GM23338 (cell line): ENCODE measurements around the gene TMEM163. TPM values are rescaled to one million over a fixed set of nuclear protein-coding genes. Genes with fewer than 3 reads are reported as not detected.
"Not testable (repeated sequence)": the region's sequence is repeated elsewhere in the genome, so short reads cannot be mapped to it uniquely, and the experiment has no call there.

Experiments used
- ATAC-seq: fragments of 200-7000 bp; cut with Tn5 transposase; 3 replicates; pipeline ENCODE4 v1.9.1; 2020
- DNase-seq: peaks from one replicate; pipeline ENCODE4 v3.0.0-alpha.2; 2015; ENCODE audit warnings: low spot score
- H2AFZ ChIP-seq: fragments of 200-600 bp; sonication (generic); 2 replicates; pipeline ENCODE4 v1.8.0; 2016; ENCODE audit warnings: antibody characterized with exemption, mild to moderate bottlenecking, moderate library complexity
- H3F3A ChIP-seq: fragments of 200-600 bp; sonication (generic); replicated peaks from 2 replicates; pipeline ENCODE4 v1.8.0; 2017; ENCODE audit warnings: antibody characterized with exemption, mixed run types, low read depth
- H3K27ac ChIP-seq: fragments of 200-600 bp; sonication (generic); 2 replicates; pipeline ENCODE4 v1.6.1; 2016; ENCODE audit warnings: low read depth
- H3K27me3 ChIP-seq: fragments of 200-600 bp; sonication (generic); 2 replicates; pipeline ENCODE4 v1.8.0; 2016; ENCODE audit warnings: mild to moderate bottlenecking, mixed run types, moderate library complexity; ENCODE audit not compliant: insufficient read depth
- H3K36me3 ChIP-seq: fragments of 200-600 bp; sonication (generic); 2 replicates; pipeline ENCODE4 v1.8.0; 2016; ENCODE audit warnings: mild to moderate bottlenecking; ENCODE audit not compliant: insufficient read depth
- H3K4me1 ChIP-seq: fragments of 200-600 bp; sonication (generic); 2 replicates; pipeline ENCODE4 v1.8.0; 2016; ENCODE audit warnings: mild to moderate bottlenecking, moderate library complexity; ENCODE audit not compliant: insufficient read depth
- H3K4me2 ChIP-seq: fragments of 200-600 bp; sonication (generic); 2 replicates; pipeline ENCODE4 v1.7.1; 2017; ENCODE audit warnings: mixed run types
- H3K4me3 ChIP-seq: fragments of 200-600 bp; sonication (generic); 2 replicates; pipeline ENCODE4 v1.6.1; 2016; ENCODE audit warnings: mixed run types
- H3K79me2 ChIP-seq: fragments of 200-600 bp; sonication (generic); replicated peaks from 2 replicates; pipeline ENCODE4 v1.8.0; 2017; ENCODE audit warnings: mild to moderate bottlenecking; ENCODE audit not compliant: insufficient read depth
- H3K9me2 ChIP-seq: fragments of 200-600 bp; sonication (generic); 2 replicates; pipeline ENCODE4 v1.8.0; 2017; ENCODE audit not compliant: insufficient read depth
- H4K20me1 ChIP-seq: fragments of 200-600 bp; sonication (generic); replicated peaks from 2 replicates; pipeline ENCODE4 v1.8.0; 2017; ENCODE audit warnings: mild to moderate bottlenecking; ENCODE audit not compliant: insufficient read depth
- H3K27ac Mint-ChIP-seq: 2 replicates; pipeline ENCODE4 v1.8.0; 2020; ENCODE audit warnings: inconsistent platforms, mild to moderate bottlenecking, moderate library complexity, mixed read lengths
- H3K27me3 Mint-ChIP-seq: 3 replicates; pipeline ENCODE4 v1.8.0; 2022; ENCODE audit warnings: low read depth, mild to moderate bottlenecking, moderate library complexity, mixed read lengths, inconsistent platforms; ENCODE audit not compliant: insufficient read depth, poor library complexity
- H3K36me3 Mint-ChIP-seq: 3 replicates; pipeline ENCODE4 v1.8.0; 2021; ENCODE audit warnings: low read depth, mild to moderate bottlenecking, inconsistent platforms, moderate library complexity, mixed read lengths
- H3K4me1 Mint-ChIP-seq: 3 replicates; pipeline ENCODE4 v1.8.0; 2020; ENCODE audit warnings: mild to moderate bottlenecking, inconsistent platforms, mixed read lengths
- H3K4me3 Mint-ChIP-seq: 3 replicates; pipeline ENCODE4 v1.8.0; 2021; ENCODE audit warnings: moderate library complexity, mild to moderate bottlenecking, inconsistent platforms, mixed read lengths
- H3K9me3 Mint-ChIP-seq: 3 replicates; pipeline ENCODE4 v1.8.0; 2020; ENCODE audit warnings: moderate library complexity, mild to moderate bottlenecking, inconsistent platforms, mixed read lengths
- CREB1 ChIP-seq: fragments of 250-450 bp; sonication (Bioruptor Pico); IDR thresholded peaks from 2 replicates; pipeline ENCODE4 v1.5.0; 2020; ENCODE audit warnings: low read depth, mild to moderate bottlenecking, moderate library complexity
- ETS1 ChIP-seq: IDR thresholded peaks from 2 replicates; pipeline ENCODE4 v1.6.1; 2016; ENCODE audit warnings: antibody characterized with exemption
- EZH2 ChIP-seq: fragments of 200-600 bp; sonication (generic); IDR thresholded peaks from one replicate; pipeline ENCODE4 v1.8.0; 2017; ENCODE audit warnings: antibody characterized with exemption, mild to moderate bottlenecking, low read depth; ENCODE audit not compliant: unreplicated experiment
- JUNB ChIP-seq: IDR thresholded peaks from one replicate; pipeline ENCODE4 v1.6.1; 2016; ENCODE audit warnings: antibody characterized with exemption; ENCODE audit not compliant: unreplicated experiment
- POLR2AphosphoS5 ChIP-seq: IDR thresholded peaks from 2 replicates; pipeline ENCODE4 v1.6.1; 2016; ENCODE audit warnings: antibody characterized with exemption, low read depth
- STAT1 ChIP-seq: IDR thresholded peaks from one replicate; pipeline ENCODE4 v1.6.1; 2016; ENCODE audit warnings: antibody characterized with exemption; ENCODE audit not compliant: unreplicated experiment
- ZNF331 ChIP-seq: fragments of 250-450 bp; sonication (Bioruptor Pico); IDR thresholded peaks from 2 replicates; pipeline ENCODE4 v1.5.0; 2020; ENCODE audit warnings: low read depth, mild to moderate bottlenecking, moderate library complexity
- ZNF462 ChIP-seq: fragments of 250-450 bp; sonication (Bioruptor Pico); IDR thresholded peaks from 2 replicates; pipeline ENCODE4 v1.5.0; 2020; ENCODE audit warnings: mild to moderate bottlenecking, moderate library complexity
- polyA plus RNA-seq: library from polyadenylated mRNA; unstranded; fragments of >200 nt; fragmentation: Nextera tagmentation; extraction: Ambion mirVana; gene quantifications from 2 replicates; pipeline ENCODE4 v1.2.1, GENCODE V29; 2016
- total RNA-seq: library from RNA; depleted of rRNA; stranded (reverse); fragments of >200 nt; shearing (Covaris generic); gene quantifications from 2 replicates; pipeline ENCODE4 v1.2.3, GENCODE V29; 2014

Gene TMEM163
- total and polyA plus RNA-seq, 2 experiments from 2014 or later: 1.1 to 1.8 TPM

GRCh38 chr2:134564955-134565354 is 153.8 kb downstream of the TMEM163 start:
- not testable (repeated sequence) for H3K27me3 Mint-ChIP-seq, H3K4me2 ChIP-seq, H4K20me1 ChIP-seq, H3K4me3 Mint-ChIP-seq, H3K4me1 ChIP-seq, DNase-seq, H2AFZ ChIP-seq, H3K27ac Mint-ChIP-seq, H3K27me3 ChIP-seq, H3K4me1 Mint-ChIP-seq, H3K9me3 Mint-ChIP-seq, H3K36me3 Mint-ChIP-seq, H3K27ac ChIP-seq, H3K79me2 ChIP-seq, H3K4me3 ChIP-seq, H3F3A ChIP-seq, H3K9me2 ChIP-seq, H3K36me3 ChIP-seq, ATAC-seq

GRCh38 chr2:134564549-134564948 is 154.3 kb downstream of the TMEM163 start:
- no peaks in the 10 kb centered on the region for H3K4me1 ChIP-seq

More at GRCh38 chr2:134564549-134564948, 154.3 kb downstream of the TMEM163 start:
- Histone ChIP-seq H3K4me2 (no peak overlapping the region), H4K20me1 (no peaks in the 10 kb centered on the region), H3K36me3 (no peaks in the 10 kb centered on the region), H3K27me3 (no peaks in the 10 kb centered on the region), H2AFZ (no peak overlapping the region), H3K9me2 (no peaks in the 10 kb centered on the region), H3K4me3 (no peak overlapping the region), H3K79me2 (no peaks in the 10 kb centered on the region), H3F3A (no peaks in the 10 kb centered on the region), H3K27ac (no peak overlapping the region)
- TF ChIP-seq EZH2 (no peak), CREB1 (no peak), ZNF331 (CRISPR knock-in tag) (no peak), JUNB (no peak), POLR2AphosphoS5 (no peak), ZNF462 (CRISPR knock-in tag) (no peak), STAT1 (no peak), ETS1 (no peak)
- H3K4me3 Mint-ChIP-seq: no peak overlapping the region
- DNase-seq (no peak), ATAC-seq (no peak)
- H3K27ac Mint-ChIP-seq: no peak overlapping the region
- H3K27me3 Mint-ChIP-seq: peaks cover 2% of the 10 kb centered on the region
- H3K36me3 Mint-ChIP-seq: no peaks in the 10 kb centered on the region; the same call in 2 of the 3 replicates
- H3K9me3 Mint-ChIP-seq: no peaks in the 10 kb centered on the region
- H3K4me1 Mint-ChIP-seq: no peaks in the 10 kb centered on the region; the same call in 2 of the 3 replicates
